AG09309 (cell line): Measurements from ENCODE around the gene CACNA1H.

ENCODE experiments used
- DNase-seq: peaks from one replicate; pipeline ENCODE4 v3.0.0-alpha.2; 2010; ENCODE audit warnings: low read depth
- H3K4me3 ChIP-seq: 2 replicates; pipeline ENCODE4 v1.5.1; 2011; ENCODE audit warnings: mild to moderate bottlenecking, low read depth, low read length, moderate library complexity; ENCODE audit not compliant: control insufficient read depth
- CTCF ChIP-seq: IDR thresholded peaks from 2 replicates; pipeline ENCODE4 v1.5.1; 2011; ENCODE audit warnings: mild to moderate bottlenecking, low read depth, low read length, inconsistent platforms; ENCODE audit not compliant: insufficient read depth, control insufficient read depth; ENCODE audit errors: missing control alignments

The CACNA1H gene

GRCh38 chr16:1152651-1153259 lies at the start of gene CACNA1H:
TSS of gene CACNA1H (plus strand) at chr16:1153106. CDS start at chr16:1153738, 632 bp downstream.
- no peak for TF ChIP-seq CTCF
- DNase-seq = no peak
- no peak within 1 kb of the TSS; the same call in 1 of the 2 replicates for H3K4me3 ChIP-seq

- DNase-seq = no peak
- H3K4me3 ChIP-seq = no peak overlapping the region
- no peak for TF ChIP-seq CTCF
Measured at GRCh38 chr16:1103636-1103980, 49.3 kb upstream of the CACNA1H start.

GRCh38 chr16:1105888-1106620 lies 46.9 kb upstream of the CACNA1H start:
- H3K4me3 ChIP-seq = no peak overlapping the region
- peak; percentile 88 for TF ChIP-seq CTCF
- DNase-seq = no peak

- TF ChIP-seq CTCF = no peak
- DNase-seq = no peak
- H3K4me3 ChIP-seq = no peak overlapping the region
Measured at GRCh38 chr16:1106659-1107058, 46.2 kb upstream of the CACNA1H start.

- no peak for TF ChIP-seq CTCF
- no peak for DNase-seq
- H3K4me3 ChIP-seq = no peak overlapping the region
Measured at GRCh38 chr16:1107141-1107540, 45.8 kb upstream of the CACNA1H start.

- DNase-seq = no peak
- no peak for TF ChIP-seq CTCF
Measured at GRCh38 chr16:1107731-1108130, 45.2 kb upstream of the CACNA1H start.

More at GRCh38 chr16:1107731-1108130, 45.2 kb upstream of the CACNA1H start:
- H3K4me3 ChIP-seq = no peak overlapping the region
